CD4-positive, alpha-beta T cell (primary cell): Measurements from ENCODE around the gene CACNA1E. TPM values are rescaled to one million over a fixed set of nuclear protein-coding genes. Genes with fewer than 3 reads are reported as not detected.

ENCODE experiments used
- ATAC-seq: fragments of 200-7000 bp; cut with Tn5 transposase; one replicate; pipeline ENCODE4 v1.10.0; 2022; ENCODE audit warnings: mild to moderate bottlenecking; ENCODE audit not compliant: poor library complexity
- CTCF ChIA-PET: fragments of 350-600 bp; sonication (Branson Sonifier 250); formaldehyde crosslinking; loops from one replicate; lab custom pipeline; 2021; ENCODE audit warnings: antibody characterized with exemption, inconsistent platforms; lab: Charles Lee
- POLR2A ChIA-PET: fragments of 350-600 bp; sonication (Branson Sonifier 250); formaldehyde crosslinking; loops from one replicate; lab custom pipeline; 2021; ENCODE audit warnings: antibody characterized with exemption, inconsistent platforms; lab: Charles Lee
- DNase-seq, 14 experiments: peaks; one replicate each; pipeline ENCODE4 v3.0.0-alpha.2; 2013 to 2020; ENCODE audit warnings: mixed read lengths in 2 of 14
- H3K27ac ChIP-seq, 2 donors: one replicate each; pipeline versions ENCODE4 v1.5.1 to v1.7.0; 2013; ENCODE audit warnings: low read length in 2 of 2, low read depth in 1 of 2, mild to moderate bottlenecking in 1 of 2
- H3K27me3 ChIP-seq, 2 experiments: 1 replicate in 1 of 2; 2 replicates in 1 of 2; pipeline versions ENCODE4 v1.6.1 to v1.7.0; 2013; ENCODE audit warnings: low read length in 2 of 2, control low read depth in 1 of 2, mild to moderate bottlenecking in 1 of 2, moderate library complexity in 1 of 2; ENCODE audit not compliant: insufficient read depth in 2 of 2, control insufficient read depth in 1 of 2
- H3K36me3 ChIP-seq: one replicate; pipeline ENCODE4 v1.6.1; 2013; ENCODE audit warnings: low read length, control low read depth; ENCODE audit not compliant: insufficient read depth
- H3K4me1 ChIP-seq: one replicate; pipeline ENCODE4 v1.6.1; 2013; ENCODE audit warnings: low read length, control low read depth; ENCODE audit not compliant: insufficient read depth
- H3K4me3 ChIP-seq: one replicate; pipeline ENCODE4 v1.5.1; 2013; ENCODE audit warnings: mild to moderate bottlenecking, low read length, moderate library complexity
- H3K9me3 ChIP-seq, 2 experiments: 1 replicate in 1 of 2; 2 replicates in 1 of 2; pipeline versions ENCODE4 v1.6.1 to v1.7.0; 2013; ENCODE audit warnings: low read length in 2 of 2, mild to moderate bottlenecking in 2 of 2, control low read depth in 1 of 2, moderate library complexity in 1 of 2; ENCODE audit not compliant: control insufficient read depth in 1 of 2, insufficient read depth in 1 of 2
- H3K27ac Mint-ChIP-seq: one replicate; pipeline ENCODE4 v1.8.0; 2020; ENCODE audit warnings: mixed read lengths
- H3K27me3 Mint-ChIP-seq: one replicate; pipeline ENCODE4 v1.8.0; 2021; ENCODE audit warnings: mixed read lengths
- H3K36me3 Mint-ChIP-seq: one replicate; pipeline ENCODE4 v1.8.0; 2021; ENCODE audit warnings: low read depth, mixed read lengths
- H3K4me1 Mint-ChIP-seq: one replicate; pipeline ENCODE4 v1.8.0; 2021; ENCODE audit warnings: low read depth, mixed read lengths
- H3K4me3 Mint-ChIP-seq: one replicate; pipeline ENCODE4 v1.8.0; 2020; ENCODE audit warnings: mild to moderate bottlenecking, mixed read lengths
- H3K9me3 Mint-ChIP-seq: one replicate; pipeline ENCODE4 v1.8.0; 2020; ENCODE audit warnings: mixed read lengths
- intact Hi-C, 2 experiments: fragments of 100-400 bp; cut with DNase I in 1 of 2; cut with micrococcal nuclease in 1 of 2; formaldehyde crosslinking; loops; one replicate each; pipeline versions ENCODE4 v1.15.1 to v1.9.0; 2023 to 2025; cut with DNase I, micrococcal nuclease
- total RNA-seq, 174 experiments: library from RNA in 2 of 174; stranded (reverse) in 2 of 174; gene quantifications; one replicate each; pipeline ENCODE4 v1.2.3 and lab custom pipeline; 2021 to 2026
- TF ChIP-seq, protein P1 (sequence below): fragments of 200-600 bp; IDR thresholded peaks from one replicate; pipeline ENCODE4 v1.8.0; 2022; ENCODE audit warnings: antibody characterized with exemption, mild to moderate bottlenecking

Gene CACNA1E
- total RNA-seq, 2 experiments from 2014 or later: not detected

DNA sequence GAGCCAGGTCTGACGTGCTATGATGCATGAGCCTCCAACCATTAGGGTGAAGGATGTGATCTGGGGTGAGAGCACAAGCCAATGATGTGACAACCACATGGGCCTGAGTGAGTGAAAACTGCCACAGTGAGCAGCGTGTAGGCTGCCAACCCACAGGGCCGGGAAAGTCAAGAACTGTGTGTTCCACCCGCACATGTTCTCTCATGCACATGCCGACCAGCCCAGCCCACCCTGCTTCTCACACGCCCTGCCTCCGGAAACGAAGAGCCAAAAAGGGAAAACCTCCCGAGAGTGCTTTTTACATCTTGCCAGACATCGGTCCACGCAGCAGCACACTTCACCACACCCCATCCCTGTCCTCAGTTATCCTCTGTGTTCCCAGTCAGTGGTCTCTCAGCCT, 197.0 kb downstream of the CACNA1E start:
- Histone ChIP-seq H3K36me3 (no peaks in the 10 kb centered on the region), H3K4me3 (no peak overlapping the region), H3K9me3 (no peaks in the 10 kb centered on the region), H3K27ac (no peak overlapping the region), H3K27me3 (peaks cover 5 to 9% of the 10 kb centered on the region in 2 experiments), H3K4me1 (no peaks in the 10 kb centered on the region)
- no peaks in the 10 kb centered on the region for H3K4me1 Mint-ChIP-seq
- no peaks in the 10 kb centered on the region for H3K36me3 Mint-ChIP-seq
- ChIA-PET POLR2A (no interaction called here), CTCF (no interaction called here)
- no peak for ATAC-seq
- H3K27ac Mint-ChIP-seq: no peak overlapping the region
- no peak overlapping the region for H3K4me3 Mint-ChIP-seq
- H3K9me3 Mint-ChIP-seq: no peaks in the 10 kb centered on the region
- TF ChIP-seq, protein P1, sequence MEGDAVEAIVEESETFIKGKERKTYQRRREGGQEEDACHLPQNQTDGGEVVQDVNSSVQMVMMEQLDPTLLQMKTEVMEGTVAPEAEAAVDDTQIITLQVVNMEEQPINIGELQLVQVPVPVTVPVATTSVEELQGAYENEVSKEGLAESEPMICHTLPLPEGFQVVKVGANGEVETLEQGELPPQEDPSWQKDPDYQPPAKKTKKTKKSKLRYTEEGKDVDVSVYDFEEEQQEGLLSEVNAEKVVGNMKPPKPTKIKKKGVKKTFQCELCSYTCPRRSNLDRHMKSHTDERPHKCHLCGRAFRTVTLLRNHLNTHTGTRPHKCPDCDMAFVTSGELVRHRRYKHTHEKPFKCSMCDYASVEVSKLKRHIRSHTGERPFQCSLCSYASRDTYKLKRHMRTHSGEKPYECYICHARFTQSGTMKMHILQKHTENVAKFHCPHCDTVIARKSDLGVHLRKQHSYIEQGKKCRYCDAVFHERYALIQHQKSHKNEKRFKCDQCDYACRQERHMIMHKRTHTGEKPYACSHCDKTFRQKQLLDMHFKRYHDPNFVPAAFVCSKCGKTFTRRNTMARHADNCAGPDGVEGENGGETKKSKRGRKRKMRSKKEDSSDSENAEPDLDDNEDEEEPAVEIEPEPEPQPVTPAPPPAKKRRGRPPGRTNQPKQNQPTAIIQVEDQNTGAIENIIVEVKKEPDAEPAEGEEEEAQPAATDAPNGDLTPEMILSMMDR: no peak
- DNase-seq: no peak
- peaks cover 8% of the 10 kb centered on the region for H3K27me3 Mint-ChIP-seq
- intact Hi-C loops: no loop called here

DNA sequence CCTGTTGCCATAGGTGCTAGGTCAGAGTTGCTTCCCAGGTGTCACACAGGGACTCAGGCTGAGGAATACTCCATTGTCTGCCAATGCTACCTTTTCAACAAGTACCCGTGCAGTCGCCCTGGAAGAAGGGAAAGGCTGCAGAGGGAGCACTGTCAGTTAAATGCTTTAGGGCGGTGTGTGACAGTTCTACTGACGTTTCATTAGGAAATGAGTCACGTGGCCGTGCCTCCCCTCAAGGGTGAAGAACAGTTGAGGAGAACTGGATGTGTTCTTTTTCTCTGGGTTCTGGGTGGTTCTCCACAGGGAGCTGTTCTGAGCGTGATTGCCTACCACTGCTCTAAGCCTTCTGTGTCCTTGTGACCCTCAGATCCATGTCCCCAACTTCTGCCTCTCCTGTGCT, 197.6 kb downstream of the CACNA1E start:
- POLR2A ChIA-PET: no interaction called here
- CTCF ChIA-PET: no interaction called here
- intact Hi-C loops: no loop called here
- no peaks in the 10 kb centered on the region for H3K9me3 Mint-ChIP-seq
- peaks cover 8% of the 10 kb centered on the region for H3K27me3 Mint-ChIP-seq
- no peaks in the 10 kb centered on the region for H3K4me1 ChIP-seq
- H3K27ac Mint-ChIP-seq: no peak overlapping the region
- no peaks in the 10 kb centered on the region for H3K36me3 ChIP-seq
- no peaks in the 10 kb centered on the region for H3K4me1 Mint-ChIP-seq
- ATAC-seq: no peak
- no peak for DNase-seq
- H3K4me3 ChIP-seq: no peak overlapping the region
- no peaks in the 10 kb centered on the region for H3K9me3 ChIP-seq
- TF ChIP-seq, protein P1: no peak
- no peaks in the 10 kb centered on the region for H3K36me3 Mint-ChIP-seq
- no peak overlapping the region for H3K27ac ChIP-seq
- peaks cover 5 to 9% of the 10 kb centered on the region in 2 experiments for H3K27me3 ChIP-seq
- no peak overlapping the region for H3K4me3 Mint-ChIP-seq

DNA sequence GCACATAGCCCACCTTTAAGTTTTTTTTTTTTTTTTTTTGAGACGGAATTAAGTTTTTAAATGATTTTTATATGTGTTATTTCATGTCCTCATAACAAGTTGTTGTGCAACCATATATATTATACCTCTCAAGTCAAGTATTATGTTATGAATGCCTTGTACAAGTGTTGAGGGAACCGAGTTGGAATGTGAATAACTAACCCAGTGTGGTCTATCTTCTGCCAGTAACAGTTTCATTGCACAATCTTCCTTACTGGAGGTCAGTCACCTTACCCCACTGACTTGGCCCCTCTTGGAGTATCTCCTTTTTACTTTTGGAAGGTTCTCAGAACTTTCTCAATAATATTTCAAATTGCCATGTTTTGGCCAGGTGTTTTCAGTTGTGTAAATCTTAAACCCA, 201.9 kb downstream of the CACNA1E start:
- H3K4me3 ChIP-seq: no peak overlapping the region
- TF ChIP-seq, protein P1: no peak
- H3K36me3 ChIP-seq: no peaks in the 10 kb centered on the region
- no peaks in the 10 kb centered on the region for H3K4me1 ChIP-seq
- no peaks in the 10 kb centered on the region for H3K36me3 Mint-ChIP-seq
- H3K27me3 ChIP-seq: peaks cover 0 to 4% of the 10 kb centered on the region in 2 experiments
- no peak overlapping the region for H3K27ac Mint-ChIP-seq
- H3K27me3 Mint-ChIP-seq: peaks cover 17% of the 10 kb centered on the region
- no peak overlapping the region for H3K4me3 Mint-ChIP-seq
- H3K9me3 ChIP-seq: no peaks in the 10 kb centered on the region
- intact Hi-C loops: no loop called here
- no peaks in the 10 kb centered on the region for H3K4me1 Mint-ChIP-seq
- ATAC-seq: no peak
- CTCF ChIA-PET: no interaction called here
- DNase-seq: no peak
- H3K9me3 Mint-ChIP-seq: peaks cover 2% of the 10 kb centered on the region
- H3K27ac ChIP-seq: no peak overlapping the region
- POLR2A ChIA-PET: no interaction called here
